DND-41 (cell line): ENCODE results near the gene SIGLEC1.

ENCODE experiments used
- CTCF ChIP-seq: IDR thresholded peaks from 2 replicates; pipeline ENCODE4 v1.5.1; 2012; ENCODE audit warnings: borderline replicate concordance, low read length, moderate library complexity, mild to moderate bottlenecking; ENCODE audit not compliant: poor library complexity, severe bottlenecking; ENCODE audit errors: extremely low read depth
- EZH2 ChIP-seq: IDR thresholded peaks from 3 replicates; pipeline ENCODE4 v1.6.1; 2012; ENCODE audit warnings: borderline replicate concordance, low read depth, mild to moderate bottlenecking, moderate library complexity, low read length, inconsistent platforms; ENCODE audit not compliant: severe bottlenecking

GRCh38 chr20:3680701-3681351 lies 31.6 kb downstream of the SIGLEC1 start:
- TF ChIP-seq EZH2 (no peak), CTCF (no peak)
